Fibroblast of skin of back (primary cell): Measurements from ENCODE around the gene LUC7L3.
A peak's percentile ranks its signal among the peaks of the same experiment; 100 is the strongest.
"Not testable (repeated sequence)": the region's sequence is repeated elsewhere in the genome, so short reads cannot be mapped to it uniquely, and the experiment has no call there.

Experiments
- DNase-seq: peaks from one replicate; pipeline ENCODE4 v3.0.0-alpha.2; 2013

Gene LUC7L3

DNA sequence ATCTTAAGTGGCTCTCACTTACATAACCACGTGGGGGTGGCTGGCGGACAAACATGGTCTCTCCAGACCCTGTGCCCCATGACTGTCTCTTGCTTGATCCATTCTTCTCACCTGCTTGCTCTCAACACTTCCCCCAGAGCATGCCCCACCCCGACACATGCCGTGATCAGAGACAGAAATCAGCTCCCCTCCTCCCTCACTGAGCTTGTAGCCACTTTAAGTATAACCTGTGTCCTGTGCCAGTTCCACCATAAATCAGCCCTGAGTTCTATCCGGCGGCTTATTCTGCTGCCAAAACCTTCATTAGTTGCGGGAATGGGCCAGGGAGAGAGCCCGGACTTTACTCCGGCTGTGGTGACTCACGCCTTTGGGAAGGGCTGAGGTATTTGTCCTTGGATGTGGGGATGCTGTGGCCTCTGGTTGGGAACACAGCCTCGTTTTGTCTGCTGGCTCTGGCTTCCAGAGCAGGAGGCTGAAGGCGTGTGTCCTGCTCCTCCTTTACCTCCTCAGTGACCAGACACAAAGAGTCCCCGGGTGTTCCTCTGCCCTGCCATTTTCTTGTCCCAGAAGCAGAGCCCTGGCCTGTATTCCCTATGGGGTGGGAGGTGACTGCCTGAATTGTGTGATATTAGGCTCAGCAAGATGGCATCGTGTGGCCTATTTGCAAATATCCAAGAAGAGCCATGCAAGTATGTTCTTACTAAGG lies 32.8 kb upstream of the LUC7L3 start:
- peak; percentile 84 for DNase-seq

DNA sequence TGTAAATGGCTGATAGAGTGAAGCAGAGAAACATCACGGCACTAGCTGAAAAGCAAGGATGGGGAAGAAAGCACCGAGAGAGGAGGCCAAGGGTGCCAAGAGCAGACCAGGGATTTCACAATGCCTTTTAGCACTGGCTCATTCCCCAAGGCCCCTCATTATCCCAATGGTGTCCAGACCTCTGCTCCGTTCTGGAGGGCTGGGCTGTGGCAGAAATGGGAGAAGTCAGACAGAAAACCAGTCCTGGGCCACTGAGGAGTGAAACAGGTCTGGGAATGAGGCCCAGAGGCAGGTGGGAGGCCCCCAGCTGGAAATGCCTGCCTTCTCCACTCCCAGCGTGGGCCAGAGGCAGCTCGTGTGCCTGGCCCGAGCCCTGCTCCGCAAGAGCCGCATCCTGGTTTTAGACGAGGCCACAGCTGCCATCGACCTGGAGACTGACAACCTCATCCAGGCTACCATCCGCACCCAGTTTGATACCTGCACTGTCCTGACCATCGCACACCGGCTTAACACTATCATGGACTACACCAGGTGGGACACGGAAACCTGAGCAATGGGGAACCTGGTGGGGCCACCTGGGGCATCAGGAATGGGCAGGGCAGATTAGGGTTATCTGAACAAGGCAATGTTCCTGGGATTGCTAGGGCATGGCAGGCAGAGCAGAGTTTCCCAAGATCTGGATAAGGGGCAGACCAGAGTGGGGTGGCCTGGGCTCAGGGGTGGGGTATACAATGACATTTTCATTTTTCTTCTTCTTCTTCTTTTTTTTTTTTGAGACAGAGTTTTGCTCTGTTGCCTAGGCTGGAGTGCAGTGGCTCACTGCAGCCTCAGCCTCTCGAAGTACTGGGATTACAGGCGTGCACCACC lies 32.0 kb upstream of the LUC7L3 start:
- DNase-seq = no peak

DNA sequence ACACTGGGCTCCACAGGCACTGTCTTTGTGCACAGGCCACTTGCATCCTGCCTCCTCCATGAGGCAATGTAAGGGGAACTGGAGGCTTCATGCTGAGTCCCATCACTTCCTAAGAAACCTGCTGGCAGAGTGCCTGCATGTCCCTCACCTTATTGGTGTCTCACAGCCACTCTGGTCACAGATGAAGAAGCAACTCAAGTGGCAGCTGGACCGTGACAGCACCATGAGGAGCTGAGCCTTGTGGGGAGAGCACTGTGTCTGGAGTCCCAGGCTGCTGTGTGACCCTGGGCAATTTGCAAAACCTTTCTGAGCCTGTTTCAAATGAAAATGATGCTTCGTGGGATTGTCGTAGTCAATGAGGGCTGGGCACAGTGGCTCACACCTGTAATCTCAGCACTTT lies 31.2 kb upstream of the LUC7L3 start:
- no peak for DNase-seq

DNA sequence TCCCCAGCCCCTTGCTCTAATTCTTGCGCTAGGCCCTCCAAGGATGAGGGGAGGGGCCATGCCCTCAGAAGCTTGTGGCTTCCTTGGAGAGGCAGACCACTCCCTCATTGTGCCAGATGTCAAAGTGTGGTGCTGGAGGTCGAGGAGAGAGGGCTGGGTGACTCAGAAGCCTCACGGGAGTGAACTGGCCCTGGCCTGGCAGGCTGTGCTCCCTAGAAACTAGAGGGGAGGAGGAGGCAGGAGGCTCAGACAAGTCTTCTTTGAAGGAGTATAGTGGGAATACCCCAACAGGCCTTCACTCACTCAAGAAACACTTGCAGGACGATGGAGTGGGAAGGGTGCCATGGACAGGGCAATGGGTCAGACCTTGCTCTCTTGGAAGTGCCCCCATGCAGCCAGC lies 30.2 kb upstream of the LUC7L3 start:
- DNase-seq = peak; percentile 42

DNA sequence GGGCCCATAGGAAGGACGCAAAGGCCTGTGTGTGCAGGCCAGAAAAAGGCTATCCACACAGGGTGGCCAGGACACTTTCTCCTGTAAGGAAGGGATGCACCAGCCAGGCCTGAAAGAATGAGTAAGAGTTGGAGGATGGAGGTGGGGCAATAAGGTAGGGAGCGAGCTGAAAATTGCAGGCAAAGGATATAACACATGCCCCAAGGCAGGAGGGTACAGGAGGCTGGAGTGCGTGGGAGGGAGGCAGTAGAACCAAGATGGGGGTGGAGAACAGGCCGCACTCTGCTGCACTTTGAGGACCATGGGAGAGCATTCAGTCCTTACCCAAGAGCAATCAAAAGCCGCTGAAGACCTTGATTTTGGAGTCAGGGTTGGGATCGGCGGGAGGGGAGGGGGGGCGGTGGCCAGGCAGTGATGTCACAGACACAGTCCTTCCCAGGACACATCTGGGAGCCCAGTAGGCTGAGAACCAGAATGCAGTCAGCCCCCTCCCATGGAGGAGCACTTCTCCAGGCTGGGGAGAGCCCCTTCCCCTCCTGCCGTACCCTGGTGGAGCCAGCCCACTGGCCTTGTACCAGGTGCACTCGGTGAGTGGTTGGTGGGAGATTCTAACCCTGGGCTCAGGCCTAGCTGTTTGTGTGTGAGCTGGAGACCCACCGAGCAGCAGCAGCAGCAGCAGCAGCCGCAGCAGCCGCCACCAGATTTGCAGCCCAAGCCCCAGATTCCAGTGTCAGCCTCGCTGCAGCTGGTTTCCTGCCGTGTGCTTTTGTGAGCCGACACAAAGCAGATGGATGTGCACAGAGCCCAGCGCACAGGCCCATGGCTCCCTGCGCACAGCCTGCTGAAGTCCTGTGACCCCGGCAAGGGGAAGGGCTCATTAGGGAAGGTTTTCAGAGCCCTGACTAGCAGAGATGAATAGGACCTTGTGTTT lies 29.2 kb upstream of the LUC7L3 start:
- DNase-seq = no peak

DNA sequence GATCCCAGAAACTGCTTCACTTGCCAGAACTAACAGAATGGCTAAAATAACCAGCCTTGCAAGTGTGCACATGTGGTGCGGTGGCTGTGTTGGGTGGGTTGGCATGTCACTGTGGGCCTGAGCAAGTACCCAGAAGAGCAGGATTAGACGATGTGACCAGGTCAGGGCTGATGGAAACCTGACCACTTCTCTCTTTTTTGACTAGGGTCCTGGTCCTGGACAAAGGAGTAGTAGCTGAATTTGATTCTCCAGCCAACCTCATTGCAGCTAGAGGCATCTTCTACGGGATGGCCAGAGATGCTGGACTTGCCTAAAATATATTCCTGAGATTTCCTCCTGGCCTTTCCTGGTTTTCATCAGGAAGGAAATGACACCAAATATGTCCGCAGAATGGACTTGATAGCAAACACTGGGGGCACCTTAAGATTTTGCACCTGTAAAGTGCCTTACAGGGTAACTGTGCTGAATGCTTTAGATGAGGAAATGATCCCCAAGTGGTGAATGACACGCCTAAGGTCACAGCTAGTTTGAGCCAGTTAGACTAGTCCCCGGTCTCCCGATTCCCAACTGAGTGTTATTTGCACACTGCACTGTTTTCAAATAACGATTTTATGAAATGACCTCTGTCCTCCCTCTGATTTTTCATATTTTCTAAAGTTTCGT lies 28.4 kb upstream of the LUC7L3 start:
- DNase-seq = no peak

DNA sequence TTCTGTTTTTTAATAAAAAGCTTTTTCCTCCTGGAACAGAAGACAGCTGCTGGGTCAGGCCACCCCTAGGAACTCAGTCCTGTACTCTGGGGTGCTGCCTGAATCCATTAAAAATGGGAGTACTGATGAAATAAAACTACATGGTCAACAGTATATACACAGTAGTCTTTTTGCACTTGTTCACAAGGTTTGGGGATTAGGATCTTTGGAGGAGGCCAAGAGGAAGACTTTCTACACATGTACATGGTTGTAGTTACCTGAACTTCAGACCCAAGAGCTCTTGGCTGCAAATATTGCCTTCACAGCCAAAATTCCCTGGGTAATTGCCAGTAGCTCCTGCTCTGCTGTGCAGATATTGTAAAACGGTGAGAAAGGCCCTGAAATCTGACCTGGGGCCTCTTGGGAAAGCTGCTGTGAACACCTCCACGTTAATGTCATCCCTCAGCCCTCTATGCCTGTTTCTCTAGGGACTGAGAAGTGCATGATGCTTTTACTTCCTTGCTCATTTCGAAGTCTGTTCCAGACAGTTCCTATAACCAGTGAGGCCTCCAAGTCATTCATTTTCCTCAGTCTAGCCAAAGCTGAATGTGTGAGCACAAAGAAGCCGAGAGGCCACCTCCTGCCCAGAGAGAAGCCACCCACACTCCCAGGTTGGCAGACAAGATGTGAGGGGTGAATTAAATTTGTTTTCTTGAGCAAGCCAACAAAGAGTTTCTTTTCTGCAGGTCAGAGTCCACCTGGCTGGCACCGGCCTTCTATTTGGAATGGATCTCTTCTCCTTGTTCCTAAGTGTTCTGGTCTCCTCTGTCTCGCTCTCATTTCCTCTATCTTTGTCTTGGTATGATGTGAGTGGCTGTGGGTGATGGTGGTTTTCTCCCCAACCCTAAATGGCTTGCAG lies 27.6 kb upstream of the LUC7L3 start:
- DNase-seq = no peak

DNA sequence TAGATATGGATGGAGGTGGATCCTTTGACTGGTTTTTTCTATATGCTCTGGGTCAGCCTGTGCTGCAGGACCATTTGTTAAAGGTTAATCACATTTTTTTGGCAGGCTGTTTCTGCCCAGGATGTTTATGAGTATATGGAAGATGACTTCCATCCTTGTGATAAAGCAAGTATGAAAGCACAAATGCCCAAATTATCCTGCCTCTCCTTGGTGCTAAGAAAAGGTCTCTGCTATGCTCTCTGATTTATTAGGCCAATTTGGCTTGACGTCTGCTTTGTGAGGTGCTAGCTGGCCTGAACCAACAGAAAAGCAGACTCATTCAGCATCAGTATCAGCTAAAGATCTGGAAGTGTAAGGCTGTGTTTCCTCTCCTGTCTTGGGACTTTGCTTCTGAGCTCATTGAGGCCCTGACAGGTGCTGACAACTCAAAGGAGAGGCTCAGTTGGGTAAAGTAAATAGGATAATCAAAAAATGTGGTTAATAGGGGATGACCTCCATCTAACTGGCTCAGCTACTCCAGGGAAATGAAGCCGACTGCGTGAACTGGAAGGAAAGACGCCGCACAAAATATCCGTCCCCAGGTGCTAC lies 26.9 kb upstream of the LUC7L3 start:
- DNase-seq = no peak

DNA sequence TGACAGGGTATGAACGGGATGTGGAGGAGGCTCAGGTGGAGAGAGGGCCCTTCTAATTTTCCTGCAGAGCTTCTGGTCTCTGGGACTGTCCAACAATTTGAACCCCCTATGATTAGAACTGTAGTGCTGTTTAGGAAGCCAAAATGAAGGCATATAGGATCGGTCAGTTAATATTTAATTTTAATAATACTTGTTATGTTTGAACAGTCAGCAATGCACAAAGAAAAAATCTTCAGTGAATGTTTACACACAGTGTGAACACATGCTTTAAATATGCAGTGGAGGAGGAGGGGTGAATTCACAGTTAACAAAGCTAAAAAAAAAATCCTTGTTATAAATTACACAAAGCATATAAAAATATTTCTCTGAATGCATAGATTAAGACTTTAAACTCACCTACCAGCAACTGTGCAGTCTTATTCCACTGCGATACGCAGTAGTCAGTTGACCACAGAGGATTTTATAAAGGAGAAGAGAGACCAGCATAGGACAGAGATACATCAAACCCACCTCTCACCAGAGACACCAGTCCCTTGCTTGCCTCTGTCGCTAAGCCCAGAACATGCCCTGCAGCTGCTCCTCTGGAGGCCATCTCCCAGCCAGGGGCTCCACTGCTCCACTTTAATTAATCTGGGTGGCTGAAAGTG lies 26.2 kb upstream of the LUC7L3 start:
- peak; percentile 62 for DNase-seq

DNA sequence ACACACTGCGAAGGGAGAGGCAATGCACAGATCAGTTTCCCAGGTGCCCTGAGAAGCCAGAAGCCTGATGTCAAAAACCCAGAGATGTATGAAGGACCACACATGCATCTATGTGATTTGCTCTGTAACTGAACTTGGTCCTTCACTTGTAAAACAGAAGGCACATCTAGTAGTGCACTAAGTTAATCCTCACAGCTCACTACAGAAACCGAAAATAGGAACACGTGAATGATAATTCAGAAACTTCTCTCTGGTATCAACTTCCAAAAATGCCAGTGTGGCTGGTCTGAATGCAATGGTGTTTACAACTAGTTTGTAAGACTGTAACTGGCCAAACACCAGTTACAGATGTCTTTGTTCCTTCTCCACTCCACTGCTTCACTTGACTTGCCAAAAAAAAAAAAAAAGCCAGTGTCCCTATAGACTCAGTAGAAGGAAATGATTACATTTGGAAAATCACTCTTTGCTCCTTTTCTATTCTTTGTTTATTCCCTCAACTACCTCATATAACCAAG lies 23.0 kb upstream of the LUC7L3 start:
- DNase-seq = no peak

DNA sequence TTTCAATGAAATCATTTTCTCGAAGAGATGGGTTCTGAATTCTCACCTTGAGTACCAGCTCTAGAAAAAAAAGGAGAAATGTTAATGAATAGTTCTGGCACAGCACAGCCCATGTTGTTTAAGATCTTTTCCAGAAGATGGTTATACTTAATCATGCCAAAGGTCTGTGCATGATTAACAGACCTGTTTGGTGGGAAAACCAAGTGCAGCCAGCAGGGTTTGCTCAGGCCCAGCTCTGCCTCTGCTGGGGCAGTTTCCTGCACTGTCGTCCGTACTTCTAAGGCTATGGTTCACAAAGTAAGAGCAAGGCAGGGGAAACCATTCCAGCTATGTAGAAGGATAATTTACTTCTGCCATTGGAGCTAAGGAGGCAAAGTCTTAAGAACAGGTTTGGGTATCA lies 22.3 kb upstream of the LUC7L3 start:
- no peak for DNase-seq

DNA sequence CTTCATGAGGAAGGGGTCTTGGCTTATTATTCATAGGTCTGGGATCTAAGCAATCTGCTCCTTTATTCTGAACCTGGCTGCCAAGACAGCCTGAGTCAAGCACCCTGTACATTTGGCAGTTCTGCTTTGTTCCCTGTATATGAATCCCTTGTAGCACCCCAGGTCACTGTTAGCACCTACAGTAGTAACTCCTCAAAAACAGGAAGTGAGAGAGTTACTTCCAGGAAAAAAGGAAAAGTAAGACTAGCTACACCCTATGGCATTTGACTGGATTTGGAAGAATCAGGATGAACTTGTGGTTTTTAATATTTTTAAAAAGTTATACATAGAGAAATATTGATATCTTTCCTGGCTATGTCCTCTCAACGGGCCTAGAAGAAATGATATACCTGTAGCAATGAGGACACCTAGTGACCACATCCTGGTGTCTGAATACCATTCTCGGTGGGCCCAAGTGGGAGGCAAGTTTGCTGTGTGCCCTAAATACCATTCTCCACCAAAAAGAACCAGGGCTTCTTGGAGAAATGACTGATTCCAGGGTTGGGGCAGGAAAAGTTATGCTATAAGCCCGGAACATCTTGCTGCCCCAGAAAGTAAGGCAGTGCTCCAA lies 21.6 kb upstream of the LUC7L3 start:
- no peak for DNase-seq

DNA sequence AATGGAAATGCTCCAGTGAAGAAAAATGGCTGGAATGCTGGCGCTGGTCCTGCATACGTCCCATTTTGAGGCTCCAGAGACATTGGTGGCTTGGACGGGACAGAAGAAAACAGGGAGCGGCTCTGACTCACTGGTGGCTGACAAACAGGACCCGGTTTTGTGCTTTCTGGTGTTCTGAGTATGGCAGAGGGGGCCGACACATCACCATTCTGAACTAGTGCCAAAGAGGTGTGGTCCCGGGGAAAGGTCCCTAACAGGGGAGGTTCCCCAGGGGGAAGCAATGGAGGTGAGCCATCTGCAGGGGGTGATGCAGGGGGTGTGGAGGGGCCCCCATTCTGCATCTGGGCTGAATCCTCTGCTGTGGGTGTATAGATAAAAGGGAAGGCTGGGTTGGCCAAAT lies 20.0 kb upstream of the LUC7L3 start:
- DNase-seq = no peak

DNA sequence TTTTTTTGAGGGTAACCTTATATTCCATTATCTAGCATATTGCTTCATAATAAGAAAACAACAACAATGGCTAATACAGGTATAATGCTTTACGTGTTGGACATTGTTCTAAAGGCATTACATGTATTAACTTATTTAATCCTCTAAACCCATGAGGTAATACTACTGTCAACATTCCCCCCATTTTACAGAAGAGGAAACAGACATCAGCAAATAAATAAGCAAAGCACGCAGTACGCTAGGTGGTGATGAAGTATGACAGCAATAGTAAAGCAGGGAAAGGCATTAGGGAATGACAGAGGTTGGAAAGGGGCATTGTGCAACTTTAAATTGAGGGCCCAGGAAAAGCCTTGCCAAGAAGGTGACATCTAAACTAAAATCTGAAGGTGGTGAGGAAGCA lies 16.2 kb upstream of the LUC7L3 start:
- no peak for DNase-seq

DNA sequence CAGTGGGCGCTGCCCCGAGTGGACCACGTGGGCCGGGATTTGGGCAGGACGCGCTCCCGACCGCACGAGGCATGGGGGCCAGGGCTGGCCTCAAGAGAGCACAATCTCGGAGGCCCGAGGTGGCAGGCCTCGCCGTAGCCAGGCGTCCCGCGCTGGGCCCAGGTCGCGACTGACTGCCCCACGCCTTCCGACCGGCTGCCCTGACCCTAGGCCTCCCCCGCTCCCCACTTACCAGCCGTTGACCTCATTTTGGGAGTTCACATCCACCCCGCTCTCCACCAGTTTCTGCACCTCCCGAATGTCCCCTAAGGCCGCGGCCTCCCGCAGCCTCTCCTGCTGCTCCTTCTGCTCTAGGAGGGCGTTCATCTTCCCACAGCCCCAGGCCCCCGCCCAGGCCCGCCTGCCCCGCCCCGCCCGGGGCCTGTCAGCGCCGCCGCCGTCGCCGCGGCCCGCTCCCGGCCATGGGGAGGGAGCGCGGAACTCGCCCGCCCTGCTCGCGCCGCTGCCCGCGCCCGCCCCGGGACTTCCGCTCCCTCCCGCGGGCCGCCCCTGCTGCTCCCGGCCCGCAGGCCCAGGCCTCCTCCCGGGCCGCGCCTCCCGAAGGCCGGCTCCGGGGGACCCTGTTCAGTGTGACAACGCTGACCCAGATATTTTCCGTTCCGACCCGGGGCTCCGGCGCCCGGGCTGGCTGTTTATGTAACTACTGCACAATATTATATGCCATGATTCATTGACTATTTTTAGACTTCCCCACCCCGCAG lies 11.9 kb upstream of the LUC7L3 start, which contains the start of gene ANKRD40:
ANKRD40 (minus strand) TSS at position 626 of the 761 bp plus-strand sequence; CDS start at position 366, 260 bp downstream.
- peak; percentile 96 for DNase-seq

DNA sequence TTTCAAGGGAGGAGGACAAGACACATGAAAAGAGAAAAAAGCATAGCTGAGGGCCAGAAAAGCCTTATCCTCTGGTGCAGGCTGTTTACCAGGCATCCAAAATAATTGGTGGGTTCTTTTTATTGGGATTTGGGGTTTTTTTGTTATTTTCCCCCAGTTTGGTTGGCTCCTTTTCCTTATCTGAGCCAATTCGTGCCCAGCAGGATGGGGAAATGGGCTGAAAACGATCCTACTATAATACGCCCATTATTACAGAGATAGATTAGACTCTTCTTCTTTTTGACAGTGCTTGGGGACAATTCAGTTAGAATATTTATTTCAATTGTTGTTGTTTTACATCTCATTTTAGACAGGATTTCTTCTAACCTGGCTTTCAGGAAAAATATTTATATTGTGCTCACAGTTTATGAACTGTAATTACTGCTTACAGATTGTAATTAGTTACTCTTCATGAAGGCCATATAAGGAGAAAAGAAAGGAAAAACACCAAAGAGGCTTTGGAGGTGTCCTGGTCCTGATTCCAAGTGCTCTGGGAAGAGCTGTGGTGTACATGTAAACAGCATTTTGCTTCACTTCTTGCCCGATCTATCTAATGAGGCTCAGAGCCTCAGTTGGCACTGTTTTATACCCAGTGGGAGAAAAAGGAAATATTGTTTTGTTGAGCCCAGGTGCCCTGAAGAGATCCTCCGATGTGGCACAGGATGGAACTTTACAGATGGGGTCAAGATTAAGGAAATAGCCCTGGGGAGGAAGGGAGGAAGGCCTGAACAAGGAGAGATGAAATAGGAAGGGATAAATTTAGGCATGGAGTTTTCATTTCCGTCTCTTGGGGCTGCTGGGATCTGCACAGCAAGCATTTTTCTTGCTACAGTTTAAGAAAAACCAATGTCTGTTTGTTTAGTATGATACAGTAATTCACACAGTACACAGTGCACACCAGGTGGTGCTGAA lies 11.1 kb upstream of the LUC7L3 start:
- DNase-seq = peak; percentile 46

DNA sequence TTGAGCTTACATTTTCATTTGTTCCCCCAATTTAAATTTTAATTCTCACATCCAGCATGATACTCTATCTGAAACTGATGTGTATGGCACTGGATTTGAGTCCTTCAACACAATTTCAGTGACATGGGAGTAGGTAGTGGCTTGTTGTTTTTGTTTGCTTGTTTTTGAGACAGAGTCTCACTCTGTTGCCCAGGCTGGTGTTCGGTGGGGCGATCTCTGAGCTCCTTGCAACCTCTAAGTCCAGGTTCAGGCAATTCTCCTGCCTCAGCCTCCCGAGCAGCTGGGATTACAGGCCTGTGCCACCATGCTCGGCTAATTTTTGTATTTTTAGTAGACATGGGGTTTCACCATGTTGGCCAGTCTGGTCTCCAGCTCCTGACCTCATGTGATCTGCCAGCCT lies 10.3 kb upstream of the LUC7L3 start:
- DNase-seq = not testable (repeated sequence)

DNA sequence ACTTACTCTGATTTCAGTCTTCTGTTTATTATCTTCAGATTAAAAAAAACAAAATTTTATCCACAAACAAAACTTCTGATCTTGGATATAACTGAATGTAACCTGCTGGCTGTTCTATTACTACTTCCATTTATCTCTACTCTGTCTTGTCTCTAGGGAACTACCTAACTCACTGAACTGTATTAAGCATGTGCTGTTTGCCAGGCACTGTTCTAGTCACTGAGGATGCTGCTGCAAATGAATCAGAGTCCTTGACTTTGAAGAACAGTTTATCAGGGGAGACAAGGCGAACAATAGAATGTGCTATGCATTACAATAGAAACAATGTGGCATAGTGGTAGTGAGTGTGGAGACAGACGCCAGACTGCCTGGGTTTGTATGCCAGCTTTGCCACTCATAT lies 9.4 kb upstream of the LUC7L3 start:
- no peak for DNase-seq
